HL-60 (cell line): ENCODE results near the gene LFNG.

ENCODE experiments used
- GABPA ChIP-seq: IDR thresholded peaks from 2 replicates; pipeline ENCODE4 v1.6.1; 2012; ENCODE audit warnings: low read depth
- POLR2AphosphoS5 ChIP-seq: IDR thresholded peaks from 2 replicates; pipeline ENCODE4 v1.6.1; 2012; ENCODE audit warnings: low read depth
- SPI1 ChIP-seq: IDR thresholded peaks from 2 replicates; pipeline ENCODE4 v1.6.1; 2012; ENCODE audit warnings: low read depth, mild to moderate bottlenecking, borderline replicate concordance
- TF ChIP-seq, protein P1 (sequence below): IDR thresholded peaks from one replicate; pipeline ENCODE4 v1.5.1; 2011; ENCODE audit warnings: low read length, control low read depth, inconsistent platforms; ENCODE audit not compliant: insufficient read depth
- TF ChIP-seq, protein P2 (sequence below): IDR thresholded peaks from 2 replicates; pipeline ENCODE4 v1.6.1; 2012; ENCODE audit warnings: low read depth; ENCODE audit not compliant: insufficient replicate concordance

DNA sequence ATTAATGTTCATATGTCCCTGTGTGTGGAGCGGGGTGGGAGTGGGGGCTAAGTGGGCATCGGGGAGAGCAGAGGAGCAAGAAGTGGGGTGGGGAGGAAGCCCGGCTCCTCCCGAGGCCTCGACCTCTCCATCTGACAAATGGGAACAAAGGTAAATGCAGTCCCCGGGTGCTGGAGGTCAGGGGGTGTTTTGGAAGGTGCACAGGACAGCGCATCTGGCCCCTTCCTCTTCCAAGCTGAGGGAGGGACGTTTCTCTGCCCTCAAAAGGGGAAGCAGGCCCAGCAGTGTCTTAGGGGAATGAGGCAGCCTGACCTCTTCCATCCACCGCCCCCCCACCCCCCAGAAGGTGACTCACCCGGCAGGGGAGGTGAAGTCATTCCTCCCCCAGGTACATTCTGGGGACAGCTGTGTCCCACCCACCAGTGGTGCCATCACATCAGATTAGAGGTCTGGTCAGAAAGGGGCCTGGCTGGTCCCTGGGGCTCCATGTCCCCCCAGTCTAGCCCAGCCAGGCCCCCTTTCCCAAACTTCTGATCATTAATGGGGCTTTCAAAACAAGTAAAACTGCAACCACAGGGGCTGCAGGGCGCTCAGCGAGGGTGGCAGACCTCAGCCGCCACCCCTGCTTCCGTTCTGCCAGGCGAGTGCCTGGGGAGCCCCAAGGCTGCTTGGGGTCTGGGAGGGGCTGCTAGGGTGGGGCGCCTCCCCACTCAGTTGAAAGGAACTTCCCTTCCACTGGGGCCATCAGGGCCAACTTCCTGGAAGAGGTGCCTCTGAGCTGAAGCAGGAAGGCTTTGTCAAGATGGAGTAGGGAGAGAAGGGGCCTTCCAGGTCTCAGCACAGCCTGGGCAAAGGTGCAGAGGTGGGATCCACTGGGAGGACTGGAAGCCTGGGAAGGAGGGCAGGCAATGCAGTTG, 10.8 kb downstream of the LFNG start:
- TF ChIP-seq, protein P1, sequence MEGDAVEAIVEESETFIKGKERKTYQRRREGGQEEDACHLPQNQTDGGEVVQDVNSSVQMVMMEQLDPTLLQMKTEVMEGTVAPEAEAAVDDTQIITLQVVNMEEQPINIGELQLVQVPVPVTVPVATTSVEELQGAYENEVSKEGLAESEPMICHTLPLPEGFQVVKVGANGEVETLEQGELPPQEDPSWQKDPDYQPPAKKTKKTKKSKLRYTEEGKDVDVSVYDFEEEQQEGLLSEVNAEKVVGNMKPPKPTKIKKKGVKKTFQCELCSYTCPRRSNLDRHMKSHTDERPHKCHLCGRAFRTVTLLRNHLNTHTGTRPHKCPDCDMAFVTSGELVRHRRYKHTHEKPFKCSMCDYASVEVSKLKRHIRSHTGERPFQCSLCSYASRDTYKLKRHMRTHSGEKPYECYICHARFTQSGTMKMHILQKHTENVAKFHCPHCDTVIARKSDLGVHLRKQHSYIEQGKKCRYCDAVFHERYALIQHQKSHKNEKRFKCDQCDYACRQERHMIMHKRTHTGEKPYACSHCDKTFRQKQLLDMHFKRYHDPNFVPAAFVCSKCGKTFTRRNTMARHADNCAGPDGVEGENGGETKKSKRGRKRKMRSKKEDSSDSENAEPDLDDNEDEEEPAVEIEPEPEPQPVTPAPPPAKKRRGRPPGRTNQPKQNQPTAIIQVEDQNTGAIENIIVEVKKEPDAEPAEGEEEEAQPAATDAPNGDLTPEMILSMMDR, result no peak
- TF ChIP-seq, protein P2, sequence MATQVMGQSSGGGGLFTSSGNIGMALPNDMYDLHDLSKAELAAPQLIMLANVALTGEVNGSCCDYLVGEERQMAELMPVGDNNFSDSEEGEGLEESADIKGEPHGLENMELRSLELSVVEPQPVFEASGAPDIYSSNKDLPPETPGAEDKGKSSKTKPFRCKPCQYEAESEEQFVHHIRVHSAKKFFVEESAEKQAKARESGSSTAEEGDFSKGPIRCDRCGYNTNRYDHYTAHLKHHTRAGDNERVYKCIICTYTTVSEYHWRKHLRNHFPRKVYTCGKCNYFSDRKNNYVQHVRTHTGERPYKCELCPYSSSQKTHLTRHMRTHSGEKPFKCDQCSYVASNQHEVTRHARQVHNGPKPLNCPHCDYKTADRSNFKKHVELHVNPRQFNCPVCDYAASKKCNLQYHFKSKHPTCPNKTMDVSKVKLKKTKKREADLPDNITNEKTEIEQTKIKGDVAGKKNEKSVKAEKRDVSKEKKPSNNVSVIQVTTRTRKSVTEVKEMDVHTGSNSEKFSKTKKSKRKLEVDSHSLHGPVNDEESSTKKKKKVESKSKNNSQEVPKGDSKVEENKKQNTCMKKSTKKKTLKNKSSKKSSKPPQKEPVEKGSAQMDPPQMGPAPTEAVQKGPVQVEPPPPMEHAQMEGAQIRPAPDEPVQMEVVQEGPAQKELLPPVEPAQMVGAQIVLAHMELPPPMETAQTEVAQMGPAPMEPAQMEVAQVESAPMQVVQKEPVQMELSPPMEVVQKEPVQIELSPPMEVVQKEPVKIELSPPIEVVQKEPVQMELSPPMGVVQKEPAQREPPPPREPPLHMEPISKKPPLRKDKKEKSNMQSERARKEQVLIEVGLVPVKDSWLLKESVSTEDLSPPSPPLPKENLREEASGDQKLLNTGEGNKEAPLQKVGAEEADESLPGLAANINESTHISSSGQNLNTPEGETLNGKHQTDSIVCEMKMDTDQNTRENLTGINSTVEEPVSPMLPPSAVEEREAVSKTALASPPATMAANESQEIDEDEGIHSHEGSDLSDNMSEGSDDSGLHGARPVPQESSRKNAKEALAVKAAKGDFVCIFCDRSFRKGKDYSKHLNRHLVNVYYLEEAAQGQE, result no peak
- TF ChIP-seq POLR2AphosphoS5 (peak; percentile 77), SPI1 (peak; percentile 79; the same call in 1 of the 2 replicates), GABPA (no peak)
